Measurements from ENCODE around the gene KAT6B. TPM values are rescaled to one million over a fixed set of nuclear protein-coding genes. Genes with fewer than 3 reads are reported as not detected.

KAT6B gene
- total and polyA plus RNA-seq, 10 of the 15 experiments (the other 5 are each of a cell fraction or from before 2014, with no cell fraction given): 2.7 to 22.6 (median 15.7) TPM

DNA sequence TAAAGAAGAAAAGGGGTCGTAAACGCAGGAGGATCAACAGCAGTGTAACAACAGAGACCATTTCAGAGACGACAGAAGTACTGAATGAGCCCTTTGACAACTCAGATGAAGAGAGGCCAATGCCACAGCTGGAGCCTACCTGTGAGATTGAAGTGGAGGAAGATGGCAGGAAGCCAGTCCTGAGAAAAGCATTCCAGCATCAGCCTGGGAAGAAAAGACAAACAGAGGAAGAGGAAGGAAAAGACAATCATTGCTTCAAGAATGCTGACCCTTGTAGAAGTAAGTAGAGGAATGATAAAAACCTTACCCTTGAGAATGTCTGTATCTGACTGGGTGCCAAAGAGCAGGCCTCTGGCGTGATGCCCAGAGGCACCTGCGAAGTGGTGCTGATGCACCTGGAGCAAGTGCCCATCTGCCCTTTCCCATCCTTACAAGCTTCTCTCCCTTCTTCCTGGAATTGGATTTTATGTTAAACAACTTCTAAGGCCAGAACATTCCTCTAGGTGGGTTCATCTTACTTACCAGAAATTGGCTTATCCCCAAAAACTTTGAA is 198.6 kb downstream of the KAT6B start:
- in situ Hi-C loops (cut with MboI): loop anchor here (5.0 kb wide), 2 partner anchors 288 to 758 kb away; no protein-coding TSS in a partner anchor

More for the DNA sequence above, 198.6 kb downstream of the KAT6B start:
- H3K36me3 ChIP-seq (ENCODE audit: control insufficient read depth in 2 of 2, insufficient read depth in 2 of 2, low read length in 1 of 2): peaks cover 17 to 26% of the 10 kb centered on the region in 2 experiments
- TF ChIP-seq CREM (IDR thresholded peaks at IDR 0.05; ENCODE audit: low read depth) (no peak), GATAD2B (conservative IDR thresholded peaks at IDR 0.05; ENCODE audit: low read depth) (no peak), YBX1 (IDR thresholded peaks at IDR 0.05) (no peak), RELA (IDR thresholded peaks at IDR 0.05; ENCODE audit: borderline replicate concordance, partially characterized antibody) (no peak), IKZF2 (IDR thresholded peaks at IDR 0.05) (no peak), STAT3 (IDR thresholded peaks at IDR 0.05; ENCODE audit: low read depth, low read length) (no peak), YY1 (IDR thresholded peaks at IDR 0.05; ENCODE audit: low read depth, low read length) (no peak), SREBF2 (IDR thresholded peaks at IDR 0.05; ENCODE audit: low read length) (no peak), TBL1XR1 (IDR thresholded peaks at IDR 0.05; ENCODE audit: low read depth, low read length) (no peak), HDGF (IDR thresholded peaks at IDR 0.05) (no peak)
- TF ChIP-seq, protein P1, sequence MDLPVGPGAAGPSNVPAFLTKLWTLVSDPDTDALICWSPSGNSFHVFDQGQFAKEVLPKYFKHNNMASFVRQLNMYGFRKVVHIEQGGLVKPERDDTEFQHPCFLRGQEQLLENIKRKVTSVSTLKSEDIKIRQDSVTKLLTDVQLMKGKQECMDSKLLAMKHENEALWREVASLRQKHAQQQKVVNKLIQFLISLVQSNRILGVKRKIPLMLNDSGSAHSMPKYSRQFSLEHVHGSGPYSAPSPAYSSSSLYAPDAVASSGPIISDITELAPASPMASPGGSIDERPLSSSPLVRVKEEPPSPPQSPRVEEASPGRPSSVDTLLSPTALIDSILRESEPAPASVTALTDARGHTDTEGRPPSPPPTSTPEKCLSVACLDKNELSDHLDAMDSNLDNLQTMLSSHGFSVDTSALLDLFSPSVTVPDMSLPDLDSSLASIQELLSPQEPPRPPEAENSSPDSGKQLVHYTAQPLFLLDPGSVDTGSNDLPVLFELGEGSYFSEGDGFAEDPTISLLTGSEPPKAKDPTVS (IDR thresholded peaks at IDR 0.05; ENCODE audit: low read depth, low read length): no peak
- no peak overlapping the region for H3K4me2 ChIP-seq (ENCODE audit: control insufficient read depth, insufficient read depth)
- no peak for DNase-seq (ENCODE audit: low read depth, low spot score)
- ChIA-PET SMC1A (ENCODE audit: uncharacterized antibody, unreplicated experiment) (no interaction called here), RAD21 (ENCODE audit: unreplicated experiment) (interaction anchor here (0.8 kb wide), 1 partner anchor 605 kb away, joined by 3 read pairs; no protein-coding TSS in a partner anchor), POLR2A (no interaction called here), CTCF (interaction anchor here (0.8 to 1.3 kb wide), 2 partner anchors 286 to 757 kb away, joined by 3 read pairs; no protein-coding TSS in a partner anchor)
- no peaks in the 10 kb centered on the region for H3K79me2 ChIP-seq (ENCODE audit: control insufficient read depth, insufficient read depth, low read length)
- H4K20me1 ChIP-seq (ENCODE audit: control insufficient read depth, insufficient read depth): no peaks in the 10 kb centered on the region
- no peak overlapping the region for H3K4me3 ChIP-seq
- WGBS (ENCODE audit: insufficient coverage, insufficient replicate concordance, low lambda C conversion rate, missing lambda C conversion rate): 99% methylated on average over 5 of the region's 5 CpGs
- no peak for FAIRE-seq
- H3K27me3 ChIP-seq (replicated peaks in 1 of 2; ENCODE audit: control insufficient read depth in 2 of 2, insufficient read depth in 2 of 2, low read length in 1 of 2): no peaks in the 10 kb centered on the region
- no peaks in the 10 kb centered on the region for H3K9me3 ChIP-seq (replicated peaks; ENCODE audit: control insufficient read depth, insufficient read depth, low read length)
- intact Hi-C loops (cut with micrococcal nuclease; ENCODE audit: unreplicated experiment): loop anchor here (5.0 to 10.0 kb wide), 2 partner anchors 212 to 600 kb away; partner anchors contain the start of gene COMTD1
- no peak overlapping the region for H3K27ac ChIP-seq (ENCODE audit: control insufficient read depth, insufficient read depth)
- no peak overlapping the region for H2AFZ ChIP-seq (ENCODE audit: control insufficient read depth, low read depth, low read length)
- no peak for ATAC-seq
- no peak overlapping the region for H3K9ac ChIP-seq (ENCODE audit: control insufficient read depth, insufficient read depth, low read length)
- no TSS peak for BruUV-seq (replicated peaks)
- no peaks in the 10 kb centered on the region for H3K4me1 ChIP-seq (ENCODE audit: control insufficient read depth, insufficient read depth, low read length)
